Progenitor cell of endocrine pancreas (in vitro differentiated cells): ENCODE measurements around the gene PBX2. TPM values are rescaled to one million over a fixed set of nuclear protein-coding genes. Genes with fewer than 3 reads are reported as not detected.
A peak's percentile ranks its signal among the peaks of the same experiment; 100 is the strongest.

Source experiments
- DNase-seq: peaks from one replicate; pipeline ENCODE4 v3.0.0; 2021; ENCODE audit warnings: low spot score; ENCODE audit not compliant: unreplicated experiment
- H3K27ac Mint-ChIP-seq: 2 replicates; pipeline ENCODE4 v1.8.0; 2021; ENCODE audit warnings: mild to moderate bottlenecking, moderate library complexity, mixed read lengths
- H3K27me3 Mint-ChIP-seq: 2 replicates; pipeline ENCODE4 v1.8.0; 2021; ENCODE audit warnings: mixed read lengths
- H3K36me3 Mint-ChIP-seq: 2 replicates; pipeline ENCODE4 v1.8.0; 2022; ENCODE audit warnings: mixed read lengths; ENCODE audit not compliant: insufficient read depth
- H3K4me1 Mint-ChIP-seq: 2 replicates; pipeline ENCODE4 v1.8.0; 2021; ENCODE audit warnings: low read depth, mixed read lengths
- H3K4me3 Mint-ChIP-seq: 2 replicates; pipeline ENCODE4 v1.8.0; 2021; ENCODE audit warnings: low read depth, mild to moderate bottlenecking, moderate library complexity, mixed read lengths
- H3K9me3 Mint-ChIP-seq: 2 replicates; pipeline ENCODE4 v1.8.0; 2021; ENCODE audit warnings: low read depth, mixed read lengths
- total RNA-seq: library from RNA; stranded (reverse); gene quantifications from 2 replicates; pipeline ENCODE4 v1.2.1, GENCODE V29; 2021
- TF ChIP-seq, protein P1 (sequence below): fragments of 200-600 bp; sonication (generic); IDR thresholded peaks from one replicate; pipeline ENCODE4 v1.5.0; 2021; ENCODE audit warnings: antibody characterized with exemption, mild to moderate bottlenecking; ENCODE audit not compliant: unreplicated experiment

The PBX2 gene
- total RNA-seq, 1 donor from 2014 or later: 261 TPM

DNA sequence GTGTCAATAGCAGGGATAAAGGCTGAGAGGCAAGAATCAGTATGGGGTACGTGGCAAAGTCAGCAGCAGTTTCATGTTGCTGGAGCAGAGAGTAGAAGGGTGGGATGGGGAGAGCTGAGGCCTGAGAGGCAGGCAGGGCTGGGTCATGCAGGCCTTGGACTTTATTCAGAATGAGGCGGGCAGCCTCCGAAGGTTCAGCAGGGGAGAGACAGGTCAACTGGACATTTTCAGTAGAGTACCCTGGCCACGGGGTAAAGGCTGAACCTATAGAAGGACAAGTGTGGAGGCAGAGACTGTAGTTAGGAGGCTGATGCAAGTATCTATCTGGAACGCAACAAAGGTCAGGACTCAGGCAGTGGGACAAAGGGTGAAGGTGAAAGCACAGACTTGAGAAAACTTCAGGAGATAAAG is 20.2 kb upstream of the PBX2 start:
- Mint-ChIP-seq H3K4me1 (no peaks in the 10 kb centered on the region), H3K36me3 (no peaks in the 10 kb centered on the region), H3K9me3 (peaks cover 7% of the 10 kb centered on the region), H3K27me3 (peaks cover 8% of the 10 kb centered on the region), H3K27ac (peak overlapping the region; percentile 15), H3K4me3 (no peak overlapping the region)
- no peak for DNase-seq
- TF ChIP-seq, protein P1, sequence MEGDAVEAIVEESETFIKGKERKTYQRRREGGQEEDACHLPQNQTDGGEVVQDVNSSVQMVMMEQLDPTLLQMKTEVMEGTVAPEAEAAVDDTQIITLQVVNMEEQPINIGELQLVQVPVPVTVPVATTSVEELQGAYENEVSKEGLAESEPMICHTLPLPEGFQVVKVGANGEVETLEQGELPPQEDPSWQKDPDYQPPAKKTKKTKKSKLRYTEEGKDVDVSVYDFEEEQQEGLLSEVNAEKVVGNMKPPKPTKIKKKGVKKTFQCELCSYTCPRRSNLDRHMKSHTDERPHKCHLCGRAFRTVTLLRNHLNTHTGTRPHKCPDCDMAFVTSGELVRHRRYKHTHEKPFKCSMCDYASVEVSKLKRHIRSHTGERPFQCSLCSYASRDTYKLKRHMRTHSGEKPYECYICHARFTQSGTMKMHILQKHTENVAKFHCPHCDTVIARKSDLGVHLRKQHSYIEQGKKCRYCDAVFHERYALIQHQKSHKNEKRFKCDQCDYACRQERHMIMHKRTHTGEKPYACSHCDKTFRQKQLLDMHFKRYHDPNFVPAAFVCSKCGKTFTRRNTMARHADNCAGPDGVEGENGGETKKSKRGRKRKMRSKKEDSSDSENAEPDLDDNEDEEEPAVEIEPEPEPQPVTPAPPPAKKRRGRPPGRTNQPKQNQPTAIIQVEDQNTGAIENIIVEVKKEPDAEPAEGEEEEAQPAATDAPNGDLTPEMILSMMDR: no peak

DNA sequence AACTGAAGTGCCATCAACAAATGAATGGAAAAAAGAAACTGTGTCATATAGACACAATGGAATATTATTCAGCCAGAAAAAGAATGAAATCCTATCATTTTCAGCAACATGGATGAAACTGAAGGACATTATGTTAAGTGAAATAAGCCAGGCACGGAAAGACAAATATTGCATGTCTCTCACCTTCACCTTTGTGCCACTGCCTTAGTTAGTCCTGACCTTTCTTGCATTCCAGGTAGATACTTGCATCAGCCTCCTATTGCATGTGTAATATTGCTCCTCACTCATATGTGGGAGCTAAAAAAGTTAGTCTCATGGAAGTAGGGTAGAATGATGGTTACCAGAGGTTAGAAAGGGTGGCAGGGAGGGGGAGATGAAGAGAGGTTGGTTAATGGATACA is 19.0 kb upstream of the PBX2 start:
- Mint-ChIP-seq H3K27me3 (peaks cover 11% of the 10 kb centered on the region), H3K36me3 (no peaks in the 10 kb centered on the region), H3K4me1 (no peaks in the 10 kb centered on the region), H3K27ac (no peak overlapping the region), H3K9me3 (peaks cover 7% of the 10 kb centered on the region), H3K4me3 (no peak overlapping the region)
- TF ChIP-seq, protein P1: no peak
- no peak for DNase-seq

DNA sequence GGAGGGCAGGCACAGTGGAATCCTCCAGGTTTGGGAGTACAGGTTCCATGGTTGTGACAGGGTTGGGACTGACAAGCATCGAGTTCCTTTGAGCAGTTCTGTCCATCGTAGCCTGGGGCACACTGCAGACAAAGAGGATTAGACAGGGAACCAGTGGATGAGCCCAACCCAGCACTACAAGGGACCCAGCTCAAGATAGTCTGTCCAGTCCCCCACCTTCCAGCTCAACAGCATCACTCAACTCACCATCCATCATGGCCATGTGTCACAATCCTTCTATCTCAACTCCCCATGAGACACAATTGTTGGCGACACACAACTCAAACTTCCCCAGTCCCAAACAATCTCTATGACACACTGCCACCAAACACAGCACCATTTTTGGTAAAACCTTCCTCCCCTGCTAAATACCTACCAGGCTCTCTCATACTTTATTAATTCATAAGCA is 14.3 kb upstream of the PBX2 start:
- TF ChIP-seq, protein P1: no peak
- Mint-ChIP-seq H3K9me3 (peaks cover 7% of the 10 kb centered on the region), H3K27ac (no peak overlapping the region), H3K4me3 (no peak overlapping the region), H3K4me1 (no peaks in the 10 kb centered on the region), H3K27me3 (peaks cover 11% of the 10 kb centered on the region), H3K36me3 (no peaks in the 10 kb centered on the region)
- no peak for DNase-seq

DNA sequence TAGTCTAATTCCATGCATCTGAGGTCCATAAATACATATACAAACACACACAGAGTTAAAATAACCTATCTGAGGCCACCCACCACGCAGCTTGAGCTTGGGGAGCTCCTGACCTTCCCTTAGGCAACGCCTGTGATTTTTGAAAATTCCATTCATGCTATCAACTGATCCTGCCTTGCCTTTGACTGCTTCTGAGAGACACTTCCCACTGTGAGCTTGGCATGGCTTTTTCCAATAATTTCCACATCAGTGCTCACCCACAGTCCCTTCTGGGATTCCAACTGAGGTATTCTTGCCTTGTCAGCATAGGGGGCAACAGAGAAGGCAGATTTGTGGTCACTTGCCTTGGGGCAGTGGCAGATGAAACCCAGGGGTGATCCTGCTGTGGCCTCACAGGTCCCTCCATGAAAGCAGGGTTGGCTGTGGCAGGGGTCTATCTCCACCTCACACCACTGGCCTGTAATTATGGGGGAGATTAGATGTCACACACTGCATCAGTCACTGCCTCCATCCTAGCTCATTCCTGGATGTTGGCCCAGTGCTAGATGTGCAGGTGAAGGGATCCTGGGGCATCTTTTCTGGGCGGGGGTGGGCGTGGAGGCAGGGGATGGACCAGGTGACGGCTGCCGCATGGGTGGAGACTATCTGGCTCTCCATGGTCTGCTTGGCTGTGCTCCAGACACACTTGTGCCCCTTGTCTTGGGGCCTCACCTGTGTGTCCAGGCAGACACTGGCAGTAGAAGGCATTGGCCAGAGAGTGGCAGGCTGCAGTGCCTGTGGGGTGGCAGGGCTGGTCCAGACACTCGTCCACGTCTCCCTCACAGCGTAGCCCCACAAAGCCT is 13.6 kb upstream of the PBX2 start:
- no peak overlapping the region for H3K4me3 Mint-ChIP-seq

GRCh38 chr6:32202186-32202585 is 12.2 kb upstream of the PBX2 start:
- DNase-seq: no peak
- Mint-ChIP-seq H3K27ac (no peak overlapping the region), H3K9me3 (peaks cover 7% of the 10 kb centered on the region), H3K36me3 (no peaks in the 10 kb centered on the region), H3K4me1 (no peaks in the 10 kb centered on the region), H3K27me3 (peaks cover 11% of the 10 kb centered on the region), H3K4me3 (no peak overlapping the region)
- TF ChIP-seq, protein P1: no peak

More for the DNA sequence above, 13.6 kb upstream of the PBX2 start:
- Mint-ChIP-seq H3K27me3 (peaks cover 11% of the 10 kb centered on the region), H3K4me1 (no peaks in the 10 kb centered on the region), H3K27ac (no peak overlapping the region), H3K9me3 (peaks cover 7% of the 10 kb centered on the region), H3K36me3 (no peaks in the 10 kb centered on the region)
- DNase-seq: no peak
- TF ChIP-seq, protein P1: no peak
